ENCODE results near the gene NFE2L3.
A peak's percentile ranks its signal among the peaks of the same experiment; 100 is the strongest.

Gene NFE2L3

GRCh38 chr7:26199301-26200037 is 47.5 kb downstream of the NFE2L3 start:
- Histone ChIP-seq H3K27ac (ENCODE audit: low read length) (peak overlapping the region; percentile 100), H3K4me1 (ENCODE audit: insufficient read depth, low read length) (peaks cover 18% of the 10 kb centered on the region), H3K9me3 (ENCODE audit: insufficient read depth, low read depth, low read length) (no peaks in the 10 kb centered on the region), H3K27me3 (ENCODE audit: insufficient read depth, low read length) (no peaks in the 10 kb centered on the region), H3K9ac (ENCODE audit: low read depth, low read length) (peak overlapping the region; percentile 100), H3K4me3 (ENCODE audit: low read length) (peak overlapping the region; percentile 100), H3K36me3 (ENCODE audit: insufficient read depth, low read depth, low read length) (peaks cover 76% of the 10 kb centered on the region)

- peaks cover 76% of the 10 kb centered on the region for H3K36me3 ChIP-seq (ENCODE audit: insufficient read depth, low read depth, low read length)
Measured at GRCh38 chr7:26200038-26200443, 48.0 kb downstream of the NFE2L3 start.

GRCh38 chr7:26200444-26201246 is 48.6 kb downstream of the NFE2L3 start, which contains the start of gene HNRNPA2B1:
TSS of gene HNRNPA2B1 (minus strand) at chr7:26200746. CDS start at chr7:26200577, 169 bp downstream.
- Histone ChIP-seq H3K9ac (ENCODE audit: low read depth, low read length) (peak within 1 kb of the TSS; percentile 100), H3K27ac (ENCODE audit: low read length) (peak within 1 kb of the TSS; percentile 100), H3K9me3 (ENCODE audit: insufficient read depth, low read depth, low read length) (no peaks in the 10 kb centered on the region), H3K27me3 (ENCODE audit: insufficient read depth, low read length) (no peaks in the 10 kb centered on the region), H3K36me3 (ENCODE audit: insufficient read depth, low read depth, low read length) (peaks cover 76% of the 10 kb centered on the region), H3K4me3 (ENCODE audit: low read length) (peak within 1 kb of the TSS; percentile 100), H3K4me1 (ENCODE audit: insufficient read depth, low read length) (peaks cover 22% of the 10 kb centered on the region)

More at GRCh38 chr7:26200038-26200443, 48.0 kb downstream of the NFE2L3 start:
- Histone ChIP-seq H3K9ac (ENCODE audit: low read depth, low read length) (peak overlapping the region; percentile 100), H3K9me3 (ENCODE audit: insufficient read depth, low read depth, low read length) (no peaks in the 10 kb centered on the region), H3K27me3 (ENCODE audit: insufficient read depth, low read length) (no peaks in the 10 kb centered on the region), H3K4me1 (ENCODE audit: insufficient read depth, low read length) (peaks cover 19% of the 10 kb centered on the region), H3K27ac (ENCODE audit: low read length) (peak overlapping the region; percentile 100), H3K4me3 (ENCODE audit: low read length) (peak overlapping the region; percentile 100)

GRCh38 chr7:26201247-26202018 is 49.4 kb downstream of the NFE2L3 start, which contains the start of gene CBX3:
TSS of gene CBX3 (plus strand) at chr7:26201745. CDS start at chr7:26202999, 1,254 bp downstream.
- H3K9me3 ChIP-seq (ENCODE audit: insufficient read depth, low read depth, low read length): no peaks in the 10 kb centered on the region
- peak within 1 kb of the TSS; percentile 100 for H3K4me3 ChIP-seq (ENCODE audit: low read length)
- no peaks in the 10 kb centered on the region for H3K27me3 ChIP-seq (ENCODE audit: insufficient read depth, low read length)
- H3K9ac ChIP-seq (ENCODE audit: low read depth, low read length): peak within 1 kb of the TSS; percentile 100
- H3K4me1 ChIP-seq (ENCODE audit: insufficient read depth, low read length): peaks cover 15% of the 10 kb centered on the region
- H3K36me3 ChIP-seq (ENCODE audit: insufficient read depth, low read depth, low read length): peaks cover 76% of the 10 kb centered on the region
- peak within 1 kb of the TSS; percentile 100 for H3K27ac ChIP-seq (ENCODE audit: low read length)

GRCh38 chr7:26202019-26202990 is 50.3 kb downstream of the NFE2L3 start:
- Histone ChIP-seq H3K27ac (ENCODE audit: low read length) (peak overlapping the region; percentile 97), H3K4me1 (ENCODE audit: insufficient read depth, low read length) (peaks cover 11% of the 10 kb centered on the region), H3K4me3 (ENCODE audit: low read length) (peak overlapping the region; percentile 98), H3K9me3 (ENCODE audit: insufficient read depth, low read depth, low read length) (no peaks in the 10 kb centered on the region), H3K36me3 (ENCODE audit: insufficient read depth, low read depth, low read length) (peaks cover 76% of the 10 kb centered on the region), H3K27me3 (ENCODE audit: insufficient read depth, low read length) (no peaks in the 10 kb centered on the region), H3K9ac (ENCODE audit: low read depth, low read length) (peak overlapping the region; percentile 100)

GRCh38 chr7:26203016-26203415 is 51.0 kb downstream of the NFE2L3 start:
- peaks cover 11% of the 10 kb centered on the region for H3K4me1 ChIP-seq (ENCODE audit: insufficient read depth, low read length)
- no peaks in the 10 kb centered on the region for H3K9me3 ChIP-seq (ENCODE audit: insufficient read depth, low read depth, low read length)
- H3K36me3 ChIP-seq (ENCODE audit: insufficient read depth, low read depth, low read length): peaks cover 76% of the 10 kb centered on the region
- H3K4me3 ChIP-seq (ENCODE audit: low read length): peak overlapping the region; percentile 98
- H3K27me3 ChIP-seq (ENCODE audit: insufficient read depth, low read length): no peaks in the 10 kb centered on the region
- H3K9ac ChIP-seq (ENCODE audit: low read depth, low read length): peak overlapping the region; percentile 100
- peak overlapping the region; percentile 97 for H3K27ac ChIP-seq (ENCODE audit: low read length)

GRCh38 chr7:26208040-26208439 is 56.0 kb downstream of the NFE2L3 start:
- H3K4me3 ChIP-seq (ENCODE audit: low read length): no peak overlapping the region
- H3K27me3 ChIP-seq (ENCODE audit: insufficient read depth, low read length): no peaks in the 10 kb centered on the region
- peaks cover 100% of the 10 kb centered on the region for H3K36me3 ChIP-seq (ENCODE audit: insufficient read depth, low read depth, low read length)
- no peaks in the 10 kb centered on the region for H3K9me3 ChIP-seq (ENCODE audit: insufficient read depth, low read depth, low read length)
- H3K9ac ChIP-seq (ENCODE audit: low read depth, low read length): no peak overlapping the region
- H3K27ac ChIP-seq (ENCODE audit: low read length): no peak overlapping the region
- peaks cover 11% of the 10 kb centered on the region for H3K4me1 ChIP-seq (ENCODE audit: insufficient read depth, low read length)

- Histone ChIP-seq H3K36me3 (ENCODE audit: insufficient read depth, low read depth, low read length) (peaks cover 53% of the 10 kb centered on the region), H3K9ac (ENCODE audit: low read depth, low read length) (no peak overlapping the region), H3K27me3 (ENCODE audit: insufficient read depth, low read length) (no peaks in the 10 kb centered on the region), H3K9me3 (ENCODE audit: insufficient read depth, low read depth, low read length) (no peaks in the 10 kb centered on the region), H3K4me3 (ENCODE audit: low read length) (no peak overlapping the region), H3K4me1 (ENCODE audit: insufficient read depth, low read length) (peaks cover 4% of the 10 kb centered on the region; the same call in 1 of the 2 replicates), H3K27ac (ENCODE audit: low read length) (no peak overlapping the region)
Measured at GRCh38 chr7:26212921-26213718, 61.1 kb downstream of the NFE2L3 start.

- H3K4me1 ChIP-seq (ENCODE audit: insufficient read depth, low read length): peaks cover 4% of the 10 kb centered on the region; the same call in 1 of the 2 replicates
- no peak overlapping the region; the same call in 1 of the 2 replicates for H3K9ac ChIP-seq (ENCODE audit: low read depth, low read length)
- no peak overlapping the region for H3K4me3 ChIP-seq (ENCODE audit: low read length)
- no peaks in the 10 kb centered on the region for H3K9me3 ChIP-seq (ENCODE audit: insufficient read depth, low read depth, low read length)
- no peaks in the 10 kb centered on the region for H3K27me3 ChIP-seq (ENCODE audit: insufficient read depth, low read length)
- peak overlapping the region; percentile 31 for H3K27ac ChIP-seq (ENCODE audit: low read length)
- peaks cover 44% of the 10 kb centered on the region for H3K36me3 ChIP-seq (ENCODE audit: insufficient read depth, low read depth, low read length)
Measured at GRCh38 chr7:26213807-26214515, 62.0 kb downstream of the NFE2L3 start.
